Endothelial cell of umbilical vein (primary cell): ENCODE measurements around the gene EFHC2. TPM values are rescaled to one million over a fixed set of nuclear protein-coding genes. Genes with fewer than 3 reads are reported as not detected.

ENCODE experiments used
- BruUV-seq: library from RNA; stranded (reverse); fragments of 400-500 nt; replicated peaks from 2 replicates; lab custom pipeline; 2021; lab: Mats Ljungman, UMichigan
- CTCF ChIA-PET: fragments of 300-600, 350-600 bp; sonication (Branson Sonifier 250); formaldehyde crosslinking; loops from one replicate; lab custom pipeline; 2021; ENCODE audit warnings: antibody characterized with exemption, inconsistent platforms; lab: Charles Lee
- POLR2A ChIA-PET: fragments of 300-600, 350-600 bp; sonication (Branson Sonifier 250); formaldehyde crosslinking; loops from one replicate; lab custom pipeline; 2021; ENCODE audit warnings: antibody characterized with exemption, inconsistent platforms; lab: Charles Lee
- DNase-seq: peaks from one replicate; pipeline ENCODE4 v3.0.0-alpha.2; 2011; ENCODE audit warnings: low read depth, low spot score
- FAIRE-seq: peaks from 2 replicates; lab custom pipeline; 2011; peaks lifted over from hg19 to GRCh38; lab: Jason Lieb, UNC
- H2AFZ ChIP-seq: 2 replicates; pipeline ENCODE4 v1.6.0; 2012; ENCODE audit warnings: low read depth, low read length, control low read depth, inconsistent platforms
- H3K27ac ChIP-seq: 2 replicates; pipeline ENCODE4 v1.5.1; 2011; ENCODE audit warnings: low read depth, mild to moderate bottlenecking, control low read depth, low read length, moderate library complexity; ENCODE audit not compliant: insufficient read depth
- H3K27me3 ChIP-seq, 2 experiments: 2 replicates each; pipeline versions ENCODE4 v1.6.0 to v1.6.1; 2011; ENCODE audit warnings: low read length in 2 of 2, mixed read lengths in 1 of 2; ENCODE audit not compliant: control insufficient read depth in 2 of 2, insufficient read depth in 2 of 2
- H3K36me3 ChIP-seq, 2 experiments: 2 replicates in 1 of 2; 3 replicates in 1 of 2; pipeline ENCODE4 v1.5.1; 2011; ENCODE audit warnings: low read length in 2 of 2, mild to moderate bottlenecking in 1 of 2, moderate library complexity in 1 of 2; ENCODE audit not compliant: control insufficient read depth in 2 of 2, insufficient read depth in 2 of 2; ENCODE audit errors: extremely low read depth in 1 of 2
- H3K4me1 ChIP-seq: 3 replicates; pipeline ENCODE4 v1.5.1; 2011; ENCODE audit warnings: mild to moderate bottlenecking, low read length; ENCODE audit not compliant: control insufficient read depth, insufficient read depth; ENCODE audit errors: extremely low read depth
- H3K4me2 ChIP-seq: 2 replicates; pipeline ENCODE4 v1.6.1; 2011; ENCODE audit warnings: low read length, control low read depth, mixed read lengths; ENCODE audit not compliant: insufficient read depth
- H3K4me3 ChIP-seq, 3 experiments: fragments of 200-600 bp in 1 of 3; sonication (generic), shearing (Covaris generic) in 1 of 3; replicated peaks in 1 of 3; 2 replicates each; pipeline ENCODE4 v1.5.1; 2011 to 2016; ENCODE audit warnings: control low read depth in 3 of 3, low read length in 3 of 3, mild to moderate bottlenecking in 2 of 3, inconsistent platforms in 1 of 3, low read depth in 1 of 3, moderate library complexity in 1 of 3; ENCODE audit not compliant: insufficient read depth in 1 of 3
- H3K79me2 ChIP-seq: 2 replicates; pipeline ENCODE4 v1.6.0; 2012; ENCODE audit warnings: low read length, inconsistent platforms; ENCODE audit not compliant: control insufficient read depth, insufficient read depth
- H3K9ac ChIP-seq: replicated peaks from 2 replicates; pipeline ENCODE3; 2011; ENCODE audit warnings: low read length, control low read depth; ENCODE audit not compliant: insufficient read depth; ENCODE audit errors: extremely low read depth
- H3K9me1 ChIP-seq: replicated peaks from 3 replicates; pipeline ENCODE4 v1.6.0; 2011; ENCODE audit warnings: mild to moderate bottlenecking, low read length; ENCODE audit not compliant: control insufficient read depth, insufficient read depth; ENCODE audit errors: extremely low read depth
- H3K9me3 ChIP-seq: replicated peaks from 2 replicates; pipeline ENCODE4 v1.5.1; 2012; ENCODE audit warnings: low read length, inconsistent platforms; ENCODE audit not compliant: control insufficient read depth, insufficient read depth
- H4K20me1 ChIP-seq: replicated peaks from 2 replicates; pipeline ENCODE3; 2011; ENCODE audit warnings: mild to moderate bottlenecking, low read length; ENCODE audit not compliant: control insufficient read depth, insufficient read depth; ENCODE audit errors: extremely low read depth
- CTCF ChIP-seq, 2 donors: IDR thresholded peaks; 1 replicate in 1 of 2; 2 replicates in 1 of 2; pipeline ENCODE4 v1.5.1; 2011; ENCODE audit warnings: low read length in 2 of 2, mild to moderate bottlenecking in 2 of 2, moderate library complexity in 2 of 2, control low read depth in 1 of 2, inconsistent platforms in 1 of 2, low read depth in 1 of 2; ENCODE audit not compliant: insufficient read depth in 1 of 2; ENCODE audit errors: extremely low read depth in 1 of 2
- EZH2 ChIP-seq: IDR thresholded peaks from 2 replicates; pipeline ENCODE4 v1.6.1; 2012; ENCODE audit warnings: borderline replicate concordance, low read depth, mild to moderate bottlenecking, moderate library complexity, low read length, inconsistent platforms; ENCODE audit not compliant: severe bottlenecking
- FOS ChIP-seq: IDR thresholded peaks from 2 replicates; pipeline ENCODE4 v1.6.1; 2011; ENCODE audit warnings: mild to moderate bottlenecking, low read length, moderate library complexity, borderline replicate concordance; ENCODE audit not compliant: insufficient read depth
- GATA2 ChIP-seq: IDR thresholded peaks from 2 replicates; pipeline ENCODE4 v1.7.0; 2011; ENCODE audit warnings: low read depth, mild to moderate bottlenecking, moderate library complexity, mixed read lengths, low read length; ENCODE audit not compliant: insufficient read length, insufficient read depth
- JUN ChIP-seq: IDR thresholded peaks from 2 replicates; pipeline ENCODE4 v1.6.1; 2011; ENCODE audit warnings: borderline replicate concordance, low read depth; ENCODE audit not compliant: insufficient read length, insufficient read depth
- MYC ChIP-seq: IDR thresholded peaks from one replicate; pipeline ENCODE4 v1.6.1; 2011; ENCODE audit warnings: mild to moderate bottlenecking, low read depth, low read length
- POLR2A ChIP-seq: IDR thresholded peaks from 2 replicates; pipeline ENCODE4 v1.6.1; 2012; ENCODE audit warnings: low read depth, mild to moderate bottlenecking, control low read depth, low read length
- POLR2AphosphoS5 ChIP-seq: IDR thresholded peaks from 2 replicates; pipeline ENCODE4 v1.6.1; 2012; ENCODE audit warnings: low read depth, mild to moderate bottlenecking, control low read depth, low read length, moderate library complexity; ENCODE audit not compliant: insufficient read depth
- dilution Hi-C: fragments of 300-500 bp; cut with MboI; formaldehyde crosslinking; loops from one replicate; pipeline ENCODE4 v1.15.0; 2019; ENCODE audit warnings: low sequenced_read_pairs; ENCODE audit not compliant: extremely low pct_ligation_motif_present
- intact Hi-C: fragments of 100-400 bp; cut with micrococcal nuclease; formaldehyde crosslinking; loops from one replicate; pipeline ENCODE4 v1.10.0; 2022
- polyA plus RNA-seq, 4 experiments: library from polyadenylated mRNA; depleted of rRNA in 3 of 4; stranded (reverse) in 3 of 4; unstranded in 1 of 4; fragments of >200 nt; gene quantifications; 2 replicates each; pipeline versions ENCODE4 v1.2.1 to v1.2.3, GENCODE V29; 2011 to 2012; ENCODE audit warnings: missing spikeins in 1 of 4
- total RNA-seq: library from RNA; stranded (reverse); gene quantifications from 2 replicates; pipeline ENCODE4 v1.2.3, GENCODE V29; 2021
- TF ChIP-seq, protein P1 (sequence below): IDR thresholded peaks from 2 replicates; pipeline ENCODE4 v1.6.1; 2011; ENCODE audit not compliant: insufficient read depth, insufficient read length

Gene EFHC2
- total and polyA plus RNA-seq, 2 donors (not counting 3 experiments of a cell fraction or from before 2014, with no cell fraction given): not detected

- no peaks in the 10 kb centered on the region for H3K27me3 ChIP-seq
- no peak for FAIRE-seq
- DNase-seq: no peak
- intact Hi-C loops (no loop called here), dilution Hi-C loops (no loop called here)
- CTCF ChIA-PET: no interaction called here
- H3K79me2 ChIP-seq: no peaks in the 10 kb centered on the region
- no peak overlapping the region for H3K27ac ChIP-seq
- no peaks in the 10 kb centered on the region for H3K9me1 ChIP-seq
- no peaks in the 10 kb centered on the region for H3K4me1 ChIP-seq
- no peak overlapping the region for H3K9ac ChIP-seq
- POLR2A ChIA-PET: no interaction called here
- TF ChIP-seq POLR2AphosphoS5: no peak
- TF ChIP-seq POLR2A: no peak
- TF ChIP-seq CTCF (IDR thresholded peaks at IDR 0.05; ENCODE audit: extremely low read depth in 1 of 2, insufficient read depth in 1 of 2, low read depth in 1 of 2, low read length in 2 of 2): no peak
- no peak for TF ChIP-seq JUN
- no peak for TF ChIP-seq FOS
- no peak for TF ChIP-seq GATA2
- no peak for TF ChIP-seq EZH2
- TF ChIP-seq, protein P1, sequence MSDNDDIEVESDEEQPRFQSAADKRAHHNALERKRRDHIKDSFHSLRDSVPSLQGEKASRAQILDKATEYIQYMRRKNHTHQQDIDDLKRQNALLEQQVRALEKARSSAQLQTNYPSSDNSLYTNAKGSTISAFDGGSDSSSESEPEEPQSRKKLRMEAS: no peak
- TF ChIP-seq MYC: no peak
- H2AFZ ChIP-seq: no peak overlapping the region
- no TSS peak for BruUV-seq
- no peaks in the 10 kb centered on the region for H3K36me3 ChIP-seq
- no peaks in the 10 kb centered on the region for H4K20me1 ChIP-seq
- no peaks in the 10 kb centered on the region for H3K9me3 ChIP-seq
- H3K4me2 ChIP-seq: no peak overlapping the region
- H3K4me3 ChIP-seq: no peak overlapping the region
These were observed 242.2 kb downstream of the EFHC2 start for GRCh38 chrX:44101281-44101680.
